NCI-H187 (cell line): ENCODE results near the gene OR2V2.

ENCODE experiments used
- DNase-seq, 2 experiments: peaks; one replicate each; lab custom pipeline; 2025; lab: John Stamatoyannopoulos, UW

Gene OR2V2

DNA sequence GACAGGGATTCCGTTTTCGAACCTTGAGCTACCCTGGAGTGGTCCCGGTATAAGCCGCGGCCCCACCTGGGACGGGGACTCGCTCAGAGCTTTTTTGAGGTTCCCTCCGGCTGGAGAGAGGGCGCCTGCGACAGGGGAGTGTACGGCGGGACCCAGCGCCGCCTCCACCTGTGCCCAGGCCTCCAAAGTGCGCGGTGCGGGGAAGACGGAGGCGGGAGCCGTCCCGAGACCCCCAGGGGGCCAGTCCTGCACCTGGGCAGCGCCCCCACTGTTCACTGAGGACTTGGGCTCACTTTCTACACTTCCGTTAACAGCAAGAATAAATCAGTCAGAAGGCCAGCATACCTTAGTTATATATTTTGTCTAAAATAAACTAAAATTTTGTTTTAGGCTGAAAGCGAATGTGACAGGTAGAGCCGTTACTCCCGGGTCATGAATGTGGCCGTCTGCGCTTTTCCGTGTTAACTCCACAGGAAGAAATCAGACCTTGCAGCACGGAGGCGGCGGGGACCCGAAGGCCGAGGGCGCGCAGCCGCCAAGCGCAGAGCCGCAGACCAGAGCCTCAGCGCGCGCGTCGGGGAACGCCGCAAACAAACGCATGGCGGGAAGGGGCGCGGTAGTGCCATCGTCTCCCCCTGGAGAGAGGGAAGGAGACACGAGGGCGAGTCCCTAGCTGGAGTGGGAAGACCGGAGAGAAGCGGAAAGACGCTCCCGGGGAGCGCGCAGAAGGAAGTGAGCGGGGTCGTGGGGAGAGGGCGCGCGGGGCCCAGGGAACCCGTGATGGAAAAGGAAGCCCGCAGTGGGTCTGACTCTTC, 43.5 kb downstream of the OR2V2 start:
- DNase-seq = no peak

DNA sequence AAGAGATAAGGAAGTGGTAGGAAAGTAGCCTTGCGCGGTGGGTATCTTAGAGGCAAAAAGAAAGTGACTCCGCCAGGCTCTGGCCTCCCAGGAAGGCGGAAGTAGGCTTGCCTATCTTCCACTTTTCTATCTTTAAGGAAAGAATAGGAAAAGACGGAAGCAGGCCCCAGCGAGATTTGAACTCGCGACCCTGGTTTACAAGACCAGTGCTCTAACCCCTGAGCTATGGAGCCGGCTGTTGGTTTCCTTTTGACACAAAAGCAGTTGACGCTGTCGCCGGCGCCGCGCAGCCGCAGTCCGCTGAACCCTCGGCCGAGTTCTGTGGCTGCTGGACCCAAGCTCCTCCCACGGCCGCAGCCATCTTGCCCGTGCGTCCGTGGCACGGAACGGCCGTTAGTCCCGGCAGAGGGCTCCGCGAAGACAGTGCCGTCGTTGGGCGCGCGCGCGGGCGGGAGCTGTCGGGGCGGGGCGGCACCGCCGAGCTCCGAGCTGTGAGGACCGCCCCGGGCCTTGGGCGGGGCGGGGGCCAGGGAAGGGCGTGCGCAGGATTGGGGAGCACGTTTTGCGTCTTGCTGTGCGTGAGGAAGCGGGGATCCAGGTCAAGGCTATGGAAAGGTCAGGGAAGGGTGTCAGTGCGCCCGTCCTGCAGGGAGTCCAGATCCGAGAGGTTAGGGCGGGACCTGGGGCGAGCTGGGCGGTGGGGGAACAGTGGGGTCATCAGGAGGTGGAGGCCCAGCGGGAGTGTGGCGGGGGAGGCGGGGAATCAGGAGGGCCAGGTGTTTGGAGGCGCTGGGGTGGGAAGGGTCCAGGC, 44.3 kb downstream of the OR2V2 start:
- DNase-seq = no peak

- no peak for DNase-seq
Observed at GRCh38 chr5:181192337-181193046, 45.1 kb downstream of the OR2V2 start.

DNA sequence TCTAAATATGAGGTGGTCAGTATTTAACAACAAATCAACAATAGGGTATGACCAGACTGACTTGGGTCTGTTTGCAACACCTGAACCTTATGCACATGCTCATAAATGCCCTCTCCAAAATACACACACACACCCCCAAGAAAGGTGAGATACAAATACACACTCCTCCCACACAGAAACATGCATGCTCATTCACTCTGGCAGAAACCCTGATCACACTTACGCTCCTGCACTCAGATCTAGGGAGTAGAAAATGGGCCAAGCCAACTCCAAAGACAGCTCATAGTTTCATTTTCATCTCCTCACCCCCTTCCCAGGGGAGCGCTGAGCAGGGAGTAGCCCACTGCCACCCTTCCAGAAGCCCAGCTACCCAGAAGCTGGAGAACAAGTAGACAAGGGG, 46.3 kb downstream of the OR2V2 start:
- no peak for DNase-seq

DNA sequence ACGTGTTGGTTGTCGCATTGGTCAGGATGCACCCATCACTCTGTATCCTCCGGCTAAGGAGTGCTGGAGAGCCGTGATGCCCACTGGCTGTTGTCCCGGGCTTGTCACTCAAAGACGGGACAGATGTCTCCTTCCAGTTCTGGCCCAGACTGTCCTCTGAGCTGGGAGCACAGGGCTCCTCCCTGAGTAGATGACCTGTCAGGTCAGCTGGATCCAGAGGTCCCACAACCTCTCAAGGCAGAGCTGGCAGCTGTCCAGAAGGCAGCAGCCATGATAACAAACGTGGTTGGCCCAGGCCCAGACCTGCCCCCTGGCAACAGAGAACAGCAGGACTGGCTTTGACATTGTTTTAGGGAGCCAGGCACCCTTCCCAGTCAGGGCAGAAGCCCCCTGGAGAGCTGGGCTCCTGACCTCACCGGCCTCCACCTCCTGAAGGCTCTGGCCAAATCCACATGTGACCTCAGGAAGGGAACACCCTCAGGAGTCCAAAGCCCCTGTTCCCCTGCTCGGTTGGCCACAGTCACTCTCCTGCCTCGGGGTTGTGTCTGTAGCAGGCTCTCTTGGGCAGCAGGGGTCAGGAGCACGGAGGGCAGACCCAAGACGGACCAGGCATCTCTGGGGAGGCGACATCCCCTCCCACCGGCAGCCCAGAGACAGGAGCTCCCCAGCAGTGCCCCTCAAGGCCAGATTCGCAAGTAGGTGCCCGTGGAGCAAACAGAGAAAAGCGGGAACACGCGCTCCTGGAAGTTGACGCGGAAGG, 47.3 kb downstream of the OR2V2 start:
- no peak for DNase-seq

- DNase-seq = no peak
Observed at GRCh38 chr5:181195249-181195761, 47.9 kb downstream of the OR2V2 start.

DNA sequence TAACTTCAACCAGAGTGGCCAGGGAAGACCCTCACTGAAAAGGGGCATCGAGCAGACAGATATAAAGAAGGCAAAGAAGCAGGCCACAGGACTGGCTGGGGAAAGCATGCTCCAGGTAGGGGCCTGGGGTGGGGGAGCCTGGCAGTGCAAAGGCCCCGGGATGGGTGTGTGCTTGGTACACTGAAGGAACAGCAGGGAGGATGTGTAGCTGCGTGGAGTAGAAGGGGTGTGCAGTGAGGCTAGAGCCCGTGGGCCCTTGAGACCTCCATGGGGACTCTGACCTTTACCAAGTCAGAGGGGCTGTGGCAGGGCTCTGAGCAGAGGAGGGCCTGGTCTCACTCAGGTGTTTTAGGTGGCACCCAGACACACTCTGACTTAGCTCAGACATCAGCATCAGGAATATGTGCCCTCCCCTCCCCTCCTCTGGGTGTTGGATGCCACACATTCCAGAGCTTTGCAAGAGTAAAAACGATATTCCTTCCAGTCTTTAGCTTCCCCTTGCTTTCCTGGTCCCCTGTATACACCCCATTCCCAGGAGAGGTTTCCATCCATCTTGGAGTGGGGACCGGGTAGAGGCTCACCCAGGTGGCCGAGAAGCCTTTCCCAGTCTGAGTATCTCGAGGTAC, 50.1 kb downstream of the OR2V2 start:
- DNase-seq = no peak

GRCh38 chr5:181198106-181198685, 50.8 kb downstream of the OR2V2 start:
- no peak for DNase-seq

GRCh38 chr5:181198905-181199519, 51.6 kb downstream of the OR2V2 start:
- no peak for DNase-seq

GRCh38 chr5:181199881-181200638, 52.7 kb downstream of the OR2V2 start:
- DNase-seq = no peak

DNA sequence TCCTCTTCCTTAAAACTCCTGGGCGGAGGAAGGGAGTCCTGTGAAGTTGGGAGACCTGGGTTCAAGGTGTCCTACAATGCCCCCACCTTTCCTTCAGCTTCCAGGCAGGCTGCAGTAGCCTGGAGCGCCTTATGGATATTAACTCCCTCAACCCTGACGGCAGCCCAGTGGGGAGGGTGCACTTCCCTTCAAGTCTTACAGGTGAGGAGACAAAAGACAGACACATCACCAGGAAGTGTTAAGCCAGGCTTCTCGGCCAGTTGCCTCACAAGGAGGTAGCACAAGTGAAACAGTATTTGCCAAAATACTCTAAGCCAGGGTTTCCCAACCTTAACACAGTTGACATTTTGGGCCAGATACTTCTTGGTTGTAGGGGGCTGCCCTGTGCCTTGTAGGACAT, 53.4 kb downstream of the OR2V2 start:
- DNase-seq = no peak

GRCh38 chr5:181203093-181203711, 55.8 kb downstream of the OR2V2 start:
- DNase-seq = no peak

- DNase-seq = no peak
Observed at GRCh38 chr5:181203777-181204112, 56.4 kb downstream of the OR2V2 start.

DNA sequence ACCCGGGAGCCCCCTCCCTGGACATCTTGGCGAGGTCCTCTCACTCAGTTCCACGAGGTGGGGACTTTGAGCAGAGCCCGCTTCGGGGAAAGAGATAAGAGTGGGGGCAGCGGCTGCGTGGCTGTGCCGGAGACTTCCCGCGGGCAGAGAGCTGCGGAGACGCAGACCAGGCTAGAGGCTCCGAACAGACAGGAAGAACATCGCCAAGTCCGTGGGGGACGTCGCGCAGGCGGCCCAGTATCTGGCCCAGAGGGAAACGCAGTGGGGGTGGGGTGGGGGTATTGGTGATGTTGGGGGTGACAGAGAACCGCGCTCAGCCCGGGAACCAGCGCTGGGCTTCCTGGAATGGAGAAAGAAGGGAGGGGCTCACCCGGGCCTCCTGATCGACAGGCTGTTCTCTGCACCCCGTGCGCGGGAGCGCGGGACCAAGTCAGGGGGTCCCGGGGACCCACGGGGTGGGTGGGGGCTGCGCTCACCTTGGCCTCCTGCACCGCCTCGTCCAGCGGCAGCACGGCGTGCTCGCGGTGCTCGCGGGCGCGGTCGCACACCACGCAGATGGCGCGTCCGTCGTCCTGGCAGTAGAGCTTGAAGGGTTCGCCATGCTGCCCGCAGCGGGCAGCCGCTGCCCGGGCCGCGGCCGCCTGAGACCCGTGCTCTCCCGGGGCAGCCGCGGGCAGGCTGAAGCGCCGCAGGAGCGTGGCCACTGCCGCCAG, 56.9 kb downstream of the OR2V2 start:
- no peak for DNase-seq

DNA sequence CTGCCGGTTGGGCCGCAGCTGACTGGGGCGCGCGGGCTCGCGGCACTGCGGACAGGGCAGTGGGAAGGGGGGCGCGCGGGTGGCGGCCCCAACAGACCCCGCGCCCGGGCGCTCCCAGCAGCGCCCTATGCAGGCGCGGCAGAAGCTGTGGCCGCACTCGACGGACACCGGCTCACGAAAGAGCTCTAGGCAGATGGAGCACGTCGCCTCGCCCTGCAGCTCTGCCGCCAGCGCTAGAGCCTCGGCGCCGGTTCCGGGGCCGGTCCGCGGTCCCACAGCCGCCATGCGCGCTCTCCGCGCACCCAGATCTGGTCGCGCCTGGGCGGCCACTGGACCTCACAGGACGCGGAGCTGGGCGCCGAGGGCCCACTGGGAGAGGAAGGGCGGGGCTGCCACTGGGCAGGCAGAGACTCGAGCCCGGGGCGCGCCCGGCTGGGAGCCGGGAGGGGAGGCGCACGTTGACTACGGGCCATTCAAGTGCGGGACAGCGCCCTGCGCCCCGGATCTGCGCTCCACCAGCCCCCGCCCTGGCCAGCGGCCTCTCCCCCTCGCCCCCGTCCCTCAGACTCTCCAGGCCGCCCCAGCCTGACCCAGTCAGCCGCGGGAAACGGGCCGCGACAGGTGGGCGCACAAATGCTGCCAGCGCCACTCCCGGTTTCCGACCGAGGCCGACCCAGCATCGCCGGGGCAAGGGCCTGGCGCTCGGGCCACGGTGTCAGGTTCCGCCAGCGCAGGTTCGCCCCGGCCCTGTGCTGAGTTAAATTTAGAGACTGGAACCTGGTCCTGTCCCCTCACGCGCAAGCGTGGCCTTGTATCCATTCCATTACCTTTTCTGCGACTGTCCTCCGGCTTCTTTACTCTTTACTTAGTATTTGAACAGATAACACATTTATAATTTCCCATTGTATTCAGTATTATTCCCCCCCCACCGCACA, 57.7 kb downstream of the OR2V2 start, which contains the start of gene TRIM7:
Gene TRIM7 (minus strand): TSS at position 371 of the 935 bp plus-strand sequence. CDS start 86 bp downstream, at position 285.
- DNase-seq = no peak

DNA sequence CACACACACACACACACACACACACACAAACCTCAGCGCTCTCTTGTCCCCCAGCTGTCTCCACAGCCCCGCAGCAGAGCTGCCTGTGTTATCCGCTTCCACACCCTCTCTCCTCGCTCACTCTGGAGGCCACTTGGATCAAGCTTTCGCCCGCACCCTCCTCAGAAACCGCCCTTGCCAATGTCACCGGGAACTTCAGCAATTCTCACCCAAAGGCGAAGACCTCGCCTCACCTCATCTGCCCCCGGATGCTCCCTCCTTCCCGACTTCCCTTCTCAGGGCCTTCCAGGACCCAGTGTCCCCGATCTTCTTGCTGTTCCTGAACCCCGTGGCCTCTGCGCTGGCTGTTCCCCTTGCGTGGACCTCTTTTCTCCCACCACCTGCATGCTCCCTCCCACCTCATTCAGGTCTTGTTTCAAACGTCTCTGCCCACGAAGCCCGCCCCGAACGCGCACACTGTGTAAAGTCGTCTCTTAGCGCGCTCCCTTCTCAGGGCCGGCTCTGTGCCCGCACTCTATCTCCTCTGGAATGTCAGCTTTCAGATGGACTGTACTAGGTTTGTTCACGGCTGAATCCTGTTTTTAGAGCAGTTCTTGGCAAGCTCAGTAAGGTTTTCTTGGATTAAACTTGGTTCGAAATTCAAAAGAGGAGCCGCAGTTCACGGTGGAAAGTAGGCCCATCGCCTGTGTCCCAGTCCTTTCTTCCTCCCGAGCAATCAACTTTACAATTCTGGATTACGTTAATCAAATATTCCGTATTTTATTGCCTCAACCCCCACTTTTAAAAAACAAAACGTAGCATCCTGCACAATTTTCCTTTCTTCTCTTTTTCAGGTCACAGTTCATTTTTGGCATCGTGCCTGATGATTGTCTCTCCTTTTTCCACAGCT, 58.6 kb downstream of the OR2V2 start:
- no peak for DNase-seq
